ENCODE data around the gene ZDHHC3. TPM values are rescaled to one million over a fixed set of nuclear protein-coding genes. Genes with fewer than 3 reads are reported as not detected.
A peak's percentile ranks its signal among the peaks of the same experiment; 100 is the strongest.
"Not testable (repeated sequence)": the region's sequence is repeated elsewhere in the genome, so short reads cannot be mapped to it uniquely, and the experiment has no call there.

The ZDHHC3 gene
- total RNA-seq, 1 donor from 2014 or later = 53.7 TPM

DNA sequence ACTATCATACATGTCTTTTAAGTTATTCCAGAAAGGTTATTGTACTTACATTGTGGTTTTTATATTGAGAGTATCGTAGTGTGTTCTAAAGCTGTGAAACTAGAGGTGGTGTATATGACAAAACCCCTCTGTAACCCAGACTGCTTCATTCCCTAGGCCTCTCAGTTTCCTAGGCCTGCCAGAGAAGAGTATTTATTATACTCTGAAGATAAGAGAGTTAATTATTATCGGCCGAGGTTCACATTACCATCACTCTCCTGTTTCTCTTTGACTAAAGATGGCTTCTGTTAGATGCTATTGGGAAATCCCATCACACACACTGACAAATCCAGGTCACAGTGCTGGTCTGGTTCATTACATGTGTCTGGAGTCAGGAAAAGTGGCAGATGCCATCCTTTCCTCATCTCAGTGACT lies 20.6 kb upstream of the ZDHHC3 start:
- DNase-seq (ENCODE audit: low spot score) = no peak

GRCh38 chr3:44995142-44995770 lies 19.3 kb upstream of the ZDHHC3 start:
- DNase-seq (ENCODE audit: low spot score) = peak; percentile 31

GRCh38 chr3:44993471-44994205 lies 17.7 kb upstream of the ZDHHC3 start:
- DNase-seq (ENCODE audit: low spot score) = no peak

DNA sequence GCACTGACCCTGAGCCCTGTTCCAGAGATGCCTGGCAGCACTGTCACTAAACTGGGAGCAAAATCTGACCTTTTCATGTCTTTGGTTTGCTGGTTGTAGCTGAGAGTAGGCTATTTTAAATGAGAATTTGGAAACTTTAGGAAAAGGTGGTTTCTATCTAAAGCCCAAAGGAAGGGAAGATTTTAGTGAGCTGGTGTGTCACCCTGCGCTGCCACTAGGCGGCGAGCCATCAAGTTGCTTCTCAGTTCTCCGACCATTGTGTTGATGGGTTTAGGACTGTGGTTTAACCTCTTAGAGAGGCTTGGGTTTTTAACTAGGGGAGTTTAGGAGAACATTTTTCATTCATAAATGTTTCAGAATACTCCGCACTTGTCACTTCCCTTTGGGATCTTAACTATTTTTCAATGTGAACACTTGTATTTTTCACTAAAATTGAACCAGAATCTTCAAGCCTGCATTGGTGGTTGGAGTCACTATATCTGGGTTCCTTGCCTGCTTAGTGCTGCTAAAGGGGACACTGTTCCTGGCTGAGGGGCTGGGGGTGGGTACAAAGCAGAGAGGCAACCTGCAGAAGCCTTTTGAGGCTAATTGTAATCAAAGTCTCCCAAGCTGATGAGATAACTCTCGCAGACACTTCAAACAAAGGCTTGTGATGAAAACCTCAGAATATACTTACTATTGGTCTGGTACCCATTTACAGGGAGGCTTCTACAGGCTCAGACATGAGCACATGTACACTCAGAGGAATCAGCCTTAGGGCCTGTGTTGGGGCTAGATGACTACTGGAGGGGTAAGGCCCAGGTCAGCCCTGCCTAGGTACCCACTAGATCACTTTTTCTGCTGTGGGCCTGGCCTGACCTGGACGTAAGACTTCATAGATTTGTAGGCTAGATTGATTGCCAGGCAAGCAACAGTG lies 16.8 kb upstream of the ZDHHC3 start:
- DNase-seq (ENCODE audit: low spot score) = no peak

DNA sequence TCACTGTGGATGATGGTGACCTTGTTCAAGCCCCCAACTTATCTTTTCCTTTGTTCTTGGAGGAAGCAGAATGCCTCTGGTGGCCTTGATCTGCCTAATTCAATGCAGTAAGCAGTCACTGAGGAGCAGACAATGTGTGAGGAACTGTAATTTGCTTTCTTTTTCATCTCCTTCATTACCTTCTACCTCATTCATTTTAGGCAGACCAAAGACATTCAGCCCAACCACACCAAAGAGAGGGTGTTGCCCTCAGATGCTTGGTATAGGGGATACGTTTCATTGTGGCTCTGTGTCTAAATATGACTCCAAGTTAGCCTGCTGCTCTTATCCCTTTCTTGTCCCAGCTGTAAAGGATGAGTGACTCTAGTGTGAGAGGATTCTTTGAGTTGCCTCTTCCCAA lies 15.4 kb upstream of the ZDHHC3 start:
- DNase-seq (ENCODE audit: low spot score) = no peak

DNA sequence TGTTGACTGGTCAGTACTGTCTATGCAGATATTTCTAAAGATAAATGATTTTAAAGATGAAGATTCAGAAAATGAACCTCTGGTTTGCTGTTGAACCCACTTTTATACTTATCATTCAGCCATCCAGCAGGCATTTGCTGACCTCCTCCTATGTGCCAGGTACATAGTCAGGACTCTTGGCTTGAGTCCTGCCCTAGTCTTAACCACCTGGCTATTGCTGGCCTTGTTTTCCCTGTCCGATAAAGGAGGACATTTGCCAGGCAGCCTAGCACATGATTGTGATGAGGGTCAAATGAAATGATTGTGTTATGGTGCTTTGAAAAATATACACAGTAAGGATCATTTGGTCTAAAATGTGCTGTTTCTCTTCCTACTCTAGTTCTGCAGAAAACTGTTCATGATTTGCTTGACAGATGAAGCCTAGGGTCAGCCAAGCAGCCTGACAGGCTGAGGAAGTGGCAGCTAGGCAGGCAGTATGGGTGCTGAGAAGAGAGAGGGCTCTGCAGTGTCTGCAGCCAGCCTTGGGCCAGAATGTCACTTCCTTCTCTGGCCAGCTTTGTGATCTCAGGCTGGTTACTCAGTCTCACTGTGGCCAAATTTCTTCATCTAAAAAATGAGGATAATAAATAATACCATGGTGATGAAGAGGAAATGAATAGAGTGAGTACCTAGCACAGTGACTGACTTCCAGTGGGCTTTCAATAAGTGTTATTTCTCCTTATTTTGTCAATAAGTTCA lies 13.8 kb upstream of the ZDHHC3 start:
- no peak for DNase-seq (ENCODE audit: low spot score)

- no peak for DNase-seq (ENCODE audit: low spot score)
Observed at GRCh38 chr3:44989141-44989540, 13.2 kb upstream of the ZDHHC3 start.

- no peak for DNase-seq (ENCODE audit: low spot score)
Observed at GRCh38 chr3:44988073-44988472, 12.1 kb upstream of the ZDHHC3 start.

DNA sequence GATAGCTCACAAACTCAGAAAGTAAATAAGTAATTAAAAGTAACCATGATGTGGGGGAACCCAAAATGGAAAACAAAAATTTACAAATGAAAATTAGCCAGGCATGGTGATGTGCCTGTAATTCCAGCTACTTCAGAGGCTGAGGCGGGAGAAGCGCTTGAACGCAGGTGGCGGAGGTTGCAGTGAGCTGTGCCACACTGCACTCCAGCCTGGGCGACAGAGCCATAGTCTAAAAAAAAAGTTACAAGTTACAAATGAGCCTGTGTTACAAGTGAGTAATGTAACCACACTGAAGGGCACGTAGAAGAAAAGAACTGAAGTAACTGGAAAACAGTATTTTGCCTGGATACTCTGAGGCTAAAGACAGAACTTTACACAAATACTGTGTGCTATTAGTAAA lies 11.4 kb upstream of the ZDHHC3 start:
- no peak for DNase-seq (ENCODE audit: low spot score)

- DNase-seq (ENCODE audit: low spot score) = not testable (repeated sequence)
Observed at GRCh38 chr3:44986330-44986729, 10.4 kb upstream of the ZDHHC3 start.

GRCh38 chr3:44984335-44984734 lies 8.4 kb upstream of the ZDHHC3 start:
- DNase-seq (ENCODE audit: low spot score) = no peak

- no peak for DNase-seq (ENCODE audit: low spot score)
Observed at GRCh38 chr3:44983484-44983941, 7.5 kb upstream of the ZDHHC3 start.

DNA sequence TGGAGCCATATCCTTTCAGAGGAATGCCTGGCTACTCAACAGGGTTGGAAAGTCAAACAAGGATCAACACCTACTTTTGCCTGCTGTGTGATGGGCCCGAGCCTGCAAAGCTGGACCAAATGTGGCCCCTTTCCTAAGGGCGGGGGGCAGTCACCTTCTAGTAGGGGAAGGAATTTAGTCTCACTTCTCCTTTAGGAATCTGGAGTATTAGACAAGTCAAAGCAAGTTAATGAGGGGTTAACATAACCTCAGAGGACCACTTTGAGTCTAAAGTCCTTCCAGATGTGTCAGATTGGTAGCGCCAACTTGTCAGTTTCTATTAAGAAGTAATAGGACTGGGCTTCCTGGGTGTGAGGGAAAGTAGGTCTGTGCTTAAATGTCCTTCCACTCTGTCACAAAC lies 6.8 kb upstream of the ZDHHC3 start:
- DNase-seq (ENCODE audit: low spot score) = no peak

GRCh38 chr3:44981751-44982150 lies 5.8 kb upstream of the ZDHHC3 start:
- DNase-seq (ENCODE audit: low spot score) = no peak

- no peak for DNase-seq (ENCODE audit: low spot score)
Observed at GRCh38 chr3:44981220-44981619, 5.2 kb upstream of the ZDHHC3 start.

DNA sequence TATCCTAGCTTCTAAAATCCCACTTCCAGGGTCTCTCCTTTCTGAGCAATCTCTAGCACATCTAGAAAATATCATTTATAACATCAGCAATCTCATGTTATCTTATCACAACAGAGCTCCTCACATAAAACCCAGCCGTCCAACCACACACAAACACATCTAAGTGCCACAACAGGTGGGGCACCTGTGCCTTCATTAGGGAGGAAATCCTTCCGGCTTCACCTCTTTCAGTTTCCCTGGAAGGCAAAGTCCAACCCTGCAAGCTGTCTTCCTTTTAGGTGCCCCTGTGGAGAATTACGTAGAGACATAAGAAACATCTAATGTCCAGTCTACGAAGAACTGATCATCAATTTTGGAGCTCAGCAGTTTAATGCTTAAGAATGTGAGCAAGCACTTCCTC lies 1.6 kb downstream of the ZDHHC3 start:
- DNase-seq (ENCODE audit: low spot score) = no peak

DNA sequence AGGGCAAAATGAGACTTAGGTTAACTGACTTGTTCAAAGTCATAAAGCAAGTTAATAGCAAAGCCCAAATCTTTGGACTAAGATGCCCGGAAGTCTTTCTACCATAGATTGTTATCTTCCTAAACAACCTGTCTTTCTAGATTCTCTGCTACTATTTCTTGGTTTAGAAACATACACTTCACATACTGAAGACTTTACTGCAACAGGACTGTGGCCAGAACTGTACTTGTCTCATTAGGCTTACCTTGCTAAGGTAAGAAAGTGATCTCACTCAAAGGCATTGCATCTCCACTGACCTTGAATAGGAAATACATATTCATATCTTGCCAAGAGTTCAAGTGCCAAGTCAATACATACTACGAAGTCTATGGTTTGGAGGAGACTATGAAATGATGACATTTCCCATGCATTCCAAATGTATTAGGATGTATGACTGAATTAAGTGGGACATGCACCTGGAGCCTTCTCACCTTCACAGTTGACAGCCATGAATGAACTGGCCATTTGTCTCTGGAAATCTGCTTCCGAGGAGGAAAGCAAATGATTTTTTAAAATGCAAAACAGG lies 5.0 kb downstream of the ZDHHC3 start:
- peak; percentile 24 for DNase-seq (ENCODE audit: low spot score)

- DNase-seq (ENCODE audit: low spot score) = no peak
Observed at GRCh38 chr3:44969828-44970179, 6.2 kb downstream of the ZDHHC3 start.

DNA sequence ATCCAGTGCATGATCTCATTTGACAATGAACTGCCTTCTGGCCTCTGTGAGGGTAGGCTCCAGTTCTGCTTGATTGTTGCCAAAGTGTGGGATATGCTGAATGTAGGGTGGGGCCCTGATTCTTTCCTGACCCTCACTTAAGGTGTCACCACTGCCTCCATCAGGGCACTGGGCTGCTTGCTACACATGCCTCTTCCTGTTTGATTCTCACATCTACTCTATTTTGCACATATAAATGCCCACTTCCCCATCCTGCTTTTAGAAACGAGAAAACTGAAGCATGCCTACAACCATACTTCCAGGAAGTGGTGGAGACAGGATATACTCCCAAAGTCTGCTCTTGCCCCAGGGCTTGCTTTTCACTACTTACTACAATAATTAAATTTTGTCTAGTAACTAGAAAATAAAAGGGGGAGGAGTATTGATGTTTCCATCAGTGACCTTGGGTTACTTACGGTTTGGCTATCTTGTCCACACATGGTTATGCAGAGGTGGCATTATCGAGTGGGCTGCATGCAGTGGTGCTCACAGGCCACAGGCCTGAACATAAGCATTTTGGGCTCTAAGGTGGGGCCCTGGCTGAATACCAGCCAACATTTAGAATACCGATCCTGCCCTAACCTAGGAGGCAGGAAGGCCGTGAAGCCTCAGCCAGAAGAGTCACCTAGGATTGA lies 6.7 kb downstream of the ZDHHC3 start:
- no peak for DNase-seq (ENCODE audit: low spot score)

DNA sequence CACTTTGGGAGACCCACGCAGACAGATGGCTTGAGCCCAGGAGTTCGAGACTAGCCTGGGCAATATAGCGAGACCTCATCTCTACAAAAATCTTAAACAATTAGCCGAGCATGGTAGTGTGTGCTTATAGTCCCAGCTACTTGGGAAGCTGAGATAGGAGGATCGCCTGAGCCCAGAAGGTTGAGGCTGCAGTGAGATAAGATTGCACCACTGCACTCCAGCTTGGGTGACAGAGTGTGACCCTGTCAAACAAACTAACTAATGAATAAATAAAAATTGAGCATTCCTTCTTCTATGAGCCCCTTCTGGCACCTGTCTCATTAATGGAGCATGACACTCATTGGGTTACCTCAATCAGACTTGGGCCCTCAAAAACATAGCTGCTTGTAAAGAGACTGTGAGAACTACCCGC lies 7.5 kb downstream of the ZDHHC3 start:
- no peak for DNase-seq (ENCODE audit: low spot score)

- peak; percentile 56 for DNase-seq (ENCODE audit: low spot score)
Observed at GRCh38 chr3:44966795-44967278, 9.1 kb downstream of the ZDHHC3 start.

All from umbilical cord (tissue), 2 donors.